ENCODE data around the gene USHBP1. TPM values are rescaled to one million over a fixed set of nuclear protein-coding genes. Genes with fewer than 3 reads are reported as not detected.

USHBP1 gene
- total RNA-seq, 4 donors from 2014 or later: 0.80 to 3.0 (median 2.0) TPM

- no peak for DNase-seq (ENCODE audit: low spot score in 2 of 2)
- no peak for TF ChIP-seq POLR2A (IDR thresholded peaks at IDR 0.05)
- H3K4me3 ChIP-seq (ENCODE audit: low read depth, poor library complexity, severe bottlenecking): no peak overlapping the region
- WGBS, 2 donors: 48 to 49% methylated on average over 12 of the region's 12 CpGs
- intact Hi-C loops (cut with DNase I; ENCODE audit: low total_unique reads): no loop called here
Observed at GRCh38 chr19:17304386-17305215, 40.1 kb upstream of the USHBP1 start.

- DNase-seq (ENCODE audit: low spot score in 2 of 2): no peak
- intact Hi-C loops (cut with DNase I; ENCODE audit: low total_unique reads): no loop called here
- H3K4me3 ChIP-seq (ENCODE audit: low read depth, poor library complexity, severe bottlenecking): no peak overlapping the region
- 36 to 56% methylated on average over 12 of the region's 12 CpGs for WGBS, 2 donors
- TF ChIP-seq CTCF (IDR thresholded peaks at IDR 0.05) (no peak), POLR2A (IDR thresholded peaks at IDR 0.05) (no peak)
Observed at GRCh38 chr19:17303940-17304267, 39.4 kb upstream of the USHBP1 start.

GRCh38 chr19:17303167-17303939 lies 38.8 kb upstream of the USHBP1 start, which contains the start of gene ABHD8:
Gene ABHD8, minus strand, starts transcription at chr19:17303425. Its CDS starts 1,809 bp downstream, at chr19:17301616.
- WGBS, 2 donors: 2 to 3% methylated on average over 22 to 35 of the region's 52 CpGs
- H3K4me3 ChIP-seq (ENCODE audit: low read depth, poor library complexity, severe bottlenecking): peak within 1 kb of the TSS; percentile 71
- intact Hi-C loops (cut with DNase I; ENCODE audit: low total_unique reads): no loop called here
- peak; percentile 94 to 99 for DNase-seq (ENCODE audit: low spot score in 2 of 2)
- no peak for TF ChIP-seq POLR2A (IDR thresholded peaks at IDR 0.05)
- no peak for TF ChIP-seq CTCF (IDR thresholded peaks at IDR 0.05)

- intact Hi-C loops (cut with DNase I; ENCODE audit: low total_unique reads): no loop called here
- no peak for DNase-seq (ENCODE audit: low spot score in 2 of 2)
- TF ChIP-seq POLR2A (IDR thresholded peaks at IDR 0.05) (no peak), CTCF (IDR thresholded peaks at IDR 0.05) (no peak)
- peak overlapping the region; percentile 71 for H3K4me3 ChIP-seq (ENCODE audit: low read depth, poor library complexity, severe bottlenecking)
- 12 to 30% methylated on average over 16 to 22 of the region's 29 CpGs for WGBS, 2 donors
Observed at GRCh38 chr19:17302391-17303166, 38.0 kb upstream of the USHBP1 start.

GRCh38 chr19:17300992-17301619 lies 36.6 kb upstream of the USHBP1 start:
- DNase-seq (ENCODE audit: low spot score in 2 of 2): no peak
- WGBS, 2 donors: 91 to 93% methylated on average over 19 to 50 of the region's 51 CpGs
- no peak overlapping the region for H3K4me3 ChIP-seq (ENCODE audit: low read depth, poor library complexity, severe bottlenecking)
- intact Hi-C loops (cut with DNase I; ENCODE audit: low total_unique reads): no loop called here
- TF ChIP-seq POLR2A (IDR thresholded peaks at IDR 0.05) (no peak), CTCF (IDR thresholded peaks at IDR 0.05) (no peak)

All from lower leg skin (tissue), 4 donors.